Measurements from ENCODE around the gene DDIT3.

Gene DDIT3

DNA sequence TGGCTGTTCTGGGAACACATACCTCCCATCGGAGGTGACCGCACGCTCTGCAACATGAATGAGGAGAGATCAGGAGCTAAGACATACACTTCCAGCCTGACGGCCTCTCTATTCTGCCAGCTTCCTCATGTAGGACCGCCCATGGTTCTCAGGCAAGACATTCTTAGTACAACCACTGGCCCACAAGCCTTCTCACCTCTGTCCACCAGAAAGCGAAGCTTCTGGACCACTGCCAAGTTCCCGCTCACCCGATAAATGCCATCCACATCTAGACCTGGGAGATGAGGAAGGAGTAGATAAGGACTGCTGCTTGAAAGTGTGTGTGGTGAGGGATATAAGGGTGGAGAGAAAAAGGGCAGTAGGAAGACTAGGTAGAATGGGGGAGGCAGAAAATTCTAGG is 45.9 kb downstream of the DDIT3 start:
- Histone ChIP-seq H3K9me3 (ENCODE audit: low read depth, low read length) (no peaks in the 10 kb centered on the region), H3K4me3 (no peak overlapping the region), H3K9ac (ENCODE audit: insufficient read length) (no peak overlapping the region), H3K27ac (no peak overlapping the region), H3K36me3 (ENCODE audit: insufficient read depth, low read length) (no peaks in the 10 kb centered on the region)
- TF ChIP-seq FOXP2 (optimal IDR thresholded peaks at IDR 0.05; ENCODE audit: control extremely low read depth, extremely low read length, insufficient read depth) (no peak), POLR2AphosphoS5 (IDR thresholded peaks at IDR 0.05; ENCODE audit: borderline replicate concordance, low read depth, low read length) (no peak), EZH2 (IDR thresholded peaks at IDR 0.05) (no peak)
- no peak for DNase-seq (ENCODE audit: low read depth, low spot score)

DNA sequence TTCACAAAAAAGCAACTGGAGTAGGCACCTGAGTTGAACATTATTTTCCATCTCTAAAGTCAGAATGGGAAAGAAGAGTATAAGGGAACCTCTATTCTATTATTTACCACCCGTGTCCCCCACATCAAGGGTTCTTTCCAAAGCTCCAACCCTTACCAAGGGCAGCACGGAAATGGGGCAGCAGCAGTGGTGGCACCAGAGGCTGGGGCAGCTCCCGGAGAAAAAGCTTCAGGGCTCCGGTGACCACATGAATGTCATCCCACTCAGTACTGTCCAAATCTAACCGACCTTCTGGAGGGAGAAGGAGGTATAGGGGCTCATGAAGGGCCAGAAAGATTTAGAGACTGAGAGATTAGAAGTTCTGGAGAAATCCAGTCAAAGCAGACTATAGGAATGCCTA is 46.4 kb downstream of the DDIT3 start:
- TF ChIP-seq FOXP2 (optimal IDR thresholded peaks at IDR 0.05; ENCODE audit: control extremely low read depth, extremely low read length, insufficient read depth) (no peak), POLR2AphosphoS5 (IDR thresholded peaks at IDR 0.05; ENCODE audit: borderline replicate concordance, low read depth, low read length) (no peak), EZH2 (IDR thresholded peaks at IDR 0.05) (no peak)
- H3K9me3 ChIP-seq (ENCODE audit: low read depth, low read length), result no peaks in the 10 kb centered on the region
- H3K36me3 ChIP-seq (ENCODE audit: insufficient read depth, low read length), result no peaks in the 10 kb centered on the region
- no peak overlapping the region for H3K27ac ChIP-seq
- DNase-seq (ENCODE audit: low read depth, low spot score), result no peak
- H3K9ac ChIP-seq (ENCODE audit: insufficient read length), result no peak overlapping the region
- H3K4me3 ChIP-seq, result no peak overlapping the region

DNA sequence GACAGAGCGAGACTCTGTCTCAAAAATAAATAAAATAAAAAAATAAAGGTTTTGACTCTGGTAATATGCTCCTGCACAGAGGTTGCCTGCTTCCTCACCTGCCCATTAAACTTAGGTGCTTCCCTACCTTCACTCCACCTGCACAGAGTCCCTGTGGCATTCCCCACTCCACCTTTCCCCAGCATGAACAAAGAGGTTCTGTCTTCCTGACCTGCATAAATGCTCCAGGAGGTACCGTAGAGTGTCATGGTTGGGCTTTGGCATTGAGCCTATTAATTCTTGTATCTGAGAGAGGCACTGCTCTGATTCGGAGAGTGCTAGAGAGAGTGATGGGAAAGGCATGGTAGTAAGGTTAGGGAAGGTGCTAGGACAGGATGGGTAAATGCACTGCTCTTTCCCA is 46.9 kb downstream of the DDIT3 start:
- Histone ChIP-seq H3K9me3 (ENCODE audit: low read depth, low read length) (no peaks in the 10 kb centered on the region), H3K36me3 (ENCODE audit: insufficient read depth, low read length) (no peaks in the 10 kb centered on the region), H3K9ac (ENCODE audit: insufficient read length) (no peak overlapping the region), H3K4me3 (no peak overlapping the region), H3K27ac (no peak overlapping the region)
- no peak for TF ChIP-seq FOXP2 (optimal IDR thresholded peaks at IDR 0.05; ENCODE audit: control extremely low read depth, extremely low read length, insufficient read depth)
- no peak for TF ChIP-seq EZH2 (IDR thresholded peaks at IDR 0.05)
- TF ChIP-seq POLR2AphosphoS5 (IDR thresholded peaks at IDR 0.05; ENCODE audit: borderline replicate concordance, low read depth, low read length), result no peak
- no peak for DNase-seq (ENCODE audit: low read depth, low spot score)

DNA sequence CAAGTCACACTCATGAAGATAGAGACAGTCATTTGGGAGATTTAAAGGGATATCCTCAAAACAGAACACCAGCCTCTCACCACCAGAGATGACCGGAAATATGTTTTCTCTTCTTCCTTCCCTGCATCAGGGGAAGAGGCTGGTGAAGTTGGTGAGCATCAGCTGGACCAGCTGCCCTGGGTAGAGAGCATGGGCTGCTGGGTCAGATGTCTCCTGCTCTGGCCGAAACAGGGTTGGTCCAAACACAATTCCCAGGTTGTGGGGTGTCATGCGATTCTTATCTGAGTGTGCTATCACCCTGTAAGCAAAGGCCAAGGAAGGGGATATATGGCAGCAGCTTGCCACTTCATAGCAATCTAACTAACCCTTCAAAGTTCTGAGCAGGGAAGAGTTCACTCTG is 47.9 kb downstream of the DDIT3 start:
- DNase-seq (ENCODE audit: low read depth, low spot score), result no peak
- H3K4me3 ChIP-seq, result no peak overlapping the region
- H3K9ac ChIP-seq (ENCODE audit: insufficient read length), result no peak overlapping the region
- H3K27ac ChIP-seq, result no peak overlapping the region
- no peaks in the 10 kb centered on the region for H3K9me3 ChIP-seq (ENCODE audit: low read depth, low read length)
- no peak for TF ChIP-seq FOXP2 (optimal IDR thresholded peaks at IDR 0.05; ENCODE audit: control extremely low read depth, extremely low read length, insufficient read depth)
- no peak for TF ChIP-seq POLR2AphosphoS5 (IDR thresholded peaks at IDR 0.05; ENCODE audit: borderline replicate concordance, low read depth, low read length)
- no peaks in the 10 kb centered on the region for H3K36me3 ChIP-seq (ENCODE audit: insufficient read depth, low read length)

DNA sequence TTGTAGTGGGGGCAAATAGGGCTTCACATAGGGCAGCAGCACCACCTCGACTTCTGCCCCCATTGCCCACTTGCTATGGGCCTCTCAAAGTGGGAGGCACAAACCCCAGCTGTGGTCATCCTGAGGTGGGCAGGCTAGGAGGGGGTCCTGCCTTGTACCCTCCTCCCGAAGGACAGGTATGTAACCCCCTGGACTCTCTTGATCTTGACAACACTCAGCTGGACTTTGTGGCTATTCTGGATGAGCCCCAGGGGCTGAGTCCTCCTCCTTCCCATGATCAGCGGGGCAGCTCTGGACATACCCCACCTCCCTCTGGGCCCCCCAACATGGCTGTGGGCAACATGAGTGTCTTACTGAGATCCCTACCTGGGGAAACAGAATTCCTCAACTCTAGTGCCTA is 48.7 kb downstream of the DDIT3 start:
- Histone ChIP-seq H3K9me3 (ENCODE audit: low read depth, low read length) (no peaks in the 10 kb centered on the region), H3K9ac (ENCODE audit: insufficient read length) (no peak overlapping the region), H3K4me3 (no peak overlapping the region), H3K36me3 (ENCODE audit: insufficient read depth, low read length) (no peaks in the 10 kb centered on the region), H3K27ac (no peak overlapping the region)
- DNase-seq (ENCODE audit: low read depth, low spot score), result no peak
- no peak for TF ChIP-seq EZH2 (IDR thresholded peaks at IDR 0.05)
- TF ChIP-seq FOXP2 (optimal IDR thresholded peaks at IDR 0.05; ENCODE audit: control extremely low read depth, extremely low read length, insufficient read depth), result no peak
- no peak for TF ChIP-seq POLR2AphosphoS5 (IDR thresholded peaks at IDR 0.05; ENCODE audit: borderline replicate concordance, low read depth, low read length)

DNA sequence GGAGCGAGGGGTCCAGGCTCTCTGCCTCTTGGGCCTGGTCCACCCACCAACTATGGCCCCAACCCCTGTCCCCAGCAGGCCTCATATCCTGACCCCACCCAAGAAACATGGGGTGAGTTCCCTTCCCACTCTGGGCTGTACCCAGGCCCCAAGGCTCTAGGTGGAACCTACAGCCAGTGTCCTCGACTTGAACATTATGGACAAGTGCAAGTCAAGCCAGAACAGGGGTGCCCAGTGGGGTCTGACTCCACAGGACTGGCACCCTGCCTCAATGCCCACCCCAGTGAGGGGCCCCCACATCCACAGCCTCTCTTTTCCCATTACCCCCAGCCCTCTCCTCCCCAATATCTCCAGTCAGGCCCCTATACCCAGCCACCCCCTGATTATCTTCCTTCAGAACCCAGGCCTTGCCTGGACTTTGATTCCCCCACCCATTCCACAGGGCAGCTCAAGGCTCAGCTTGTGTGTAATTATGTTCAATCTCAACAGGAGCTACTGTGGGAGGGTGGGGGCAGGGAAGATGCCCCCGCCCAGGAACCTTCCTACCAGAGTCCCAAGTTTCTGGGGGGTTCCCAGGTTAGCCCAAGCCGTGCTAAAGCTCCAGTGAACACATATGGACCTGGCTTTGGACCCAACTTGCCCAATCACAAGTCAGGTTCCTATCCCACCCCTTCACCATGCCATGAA is 49.2 kb downstream of the DDIT3 start:
- DNase-seq (ENCODE audit: low read depth, low spot score), result no peak
- TF ChIP-seq FOXP2 (optimal IDR thresholded peaks at IDR 0.05; ENCODE audit: control extremely low read depth, extremely low read length, insufficient read depth), result no peak
- no peak for TF ChIP-seq EZH2 (IDR thresholded peaks at IDR 0.05)
- TF ChIP-seq POLR2AphosphoS5 (IDR thresholded peaks at IDR 0.05; ENCODE audit: borderline replicate concordance, low read depth, low read length), result no peak
- Histone ChIP-seq H3K9ac (ENCODE audit: insufficient read length) (no peak overlapping the region), H3K9me3 (ENCODE audit: low read depth, low read length) (no peaks in the 10 kb centered on the region), H3K27ac (no peak overlapping the region), H3K4me3 (no peak overlapping the region), H3K36me3 (ENCODE audit: insufficient read depth, low read length) (no peaks in the 10 kb centered on the region)

DNA sequence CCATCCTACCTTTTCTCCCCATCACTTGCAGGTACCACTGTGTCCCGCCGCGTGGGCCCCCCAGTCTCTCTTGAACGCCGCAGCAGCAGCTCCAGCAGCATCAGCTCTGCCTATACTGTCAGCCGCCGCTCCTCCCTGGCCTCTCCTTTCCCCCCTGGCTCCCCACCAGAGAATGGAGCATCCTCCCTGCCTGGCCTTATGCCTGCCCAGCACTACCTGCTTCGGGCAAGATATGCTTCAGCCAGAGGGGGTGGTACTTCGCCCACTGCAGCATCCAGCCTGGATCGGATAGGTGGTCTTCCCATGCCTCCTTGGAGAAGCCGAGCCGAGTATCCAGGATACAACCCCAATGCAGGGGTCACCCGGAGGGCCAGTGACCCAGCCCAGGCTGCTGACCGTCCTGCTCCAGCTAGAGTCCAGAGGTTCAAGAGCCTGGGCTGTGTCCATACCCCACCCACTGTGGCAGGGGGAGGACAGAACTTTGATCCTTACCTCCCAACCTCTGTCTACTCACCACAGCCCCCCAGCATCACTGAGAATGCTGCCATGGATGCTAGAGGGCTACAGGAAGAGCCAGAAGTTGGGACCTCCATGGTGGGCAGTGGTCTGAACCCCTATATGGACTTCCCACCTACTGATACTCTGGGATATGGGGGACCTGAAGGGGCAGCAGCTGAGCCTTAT is 49.9 kb downstream of the DDIT3 start:
- Histone ChIP-seq H3K9ac (ENCODE audit: insufficient read length) (no peak overlapping the region), H3K4me3 (no peak overlapping the region), H3K36me3 (ENCODE audit: insufficient read depth, low read length) (no peaks in the 10 kb centered on the region), H3K27ac (no peak overlapping the region), H3K9me3 (ENCODE audit: low read depth, low read length) (no peaks in the 10 kb centered on the region)
- no peak for DNase-seq (ENCODE audit: low read depth, low spot score)
- TF ChIP-seq POLR2AphosphoS5 (IDR thresholded peaks at IDR 0.05; ENCODE audit: borderline replicate concordance, low read depth, low read length) (no peak), EZH2 (IDR thresholded peaks at IDR 0.05) (no peak), FOXP2 (optimal IDR thresholded peaks at IDR 0.05; ENCODE audit: control extremely low read depth, extremely low read length, insufficient read depth) (no peak)

DNA sequence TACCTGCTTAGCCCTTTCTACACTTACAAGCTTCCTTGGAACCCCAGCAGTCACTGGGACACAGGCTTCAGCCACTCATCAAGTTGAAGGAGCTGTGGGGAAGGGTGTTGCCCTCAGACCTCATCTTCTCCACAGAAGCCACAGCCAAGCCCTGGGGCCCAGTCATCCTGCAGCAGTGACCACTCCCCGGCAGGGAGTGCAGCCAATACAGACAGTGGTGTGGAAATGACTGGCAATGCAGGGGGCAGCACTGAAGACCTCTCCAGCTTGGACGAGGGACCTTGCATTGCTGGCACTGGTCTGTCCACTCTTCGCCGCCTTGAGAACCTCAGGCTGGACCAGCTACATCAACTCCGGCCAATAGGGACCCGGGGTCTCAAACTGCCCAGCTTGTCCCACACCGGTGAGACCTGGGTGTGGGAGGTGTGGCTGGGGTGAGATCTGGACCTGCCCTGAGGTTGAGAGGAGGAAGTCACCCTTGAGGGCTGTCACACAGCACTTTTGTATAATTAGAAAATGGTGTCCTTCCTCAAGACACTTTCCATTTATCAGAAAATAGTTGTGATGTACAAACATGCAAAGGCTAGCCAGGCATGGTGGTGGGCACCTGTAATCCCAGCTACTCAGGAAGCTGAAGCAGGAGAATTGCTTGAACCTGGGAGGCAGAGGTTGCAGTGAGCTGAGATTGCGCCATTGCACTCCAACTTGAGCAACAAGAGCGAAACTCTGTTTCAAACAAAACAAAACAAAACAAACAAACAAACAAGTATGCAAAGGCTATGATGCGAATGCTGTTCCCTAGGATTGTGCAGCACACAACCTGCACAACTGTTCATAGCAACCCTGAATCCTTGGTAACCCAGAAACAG is 50.8 kb downstream of the DDIT3 start:
- DNase-seq (ENCODE audit: low read depth, low spot score), result no peak
- Histone ChIP-seq H3K9me3 (ENCODE audit: low read depth, low read length) (no peaks in the 10 kb centered on the region), H3K36me3 (ENCODE audit: insufficient read depth, low read length) (no peaks in the 10 kb centered on the region), H3K9ac (ENCODE audit: insufficient read length) (no peak overlapping the region), H3K4me3 (no peak overlapping the region), H3K27ac (no peak overlapping the region)
- no peak for TF ChIP-seq POLR2AphosphoS5 (IDR thresholded peaks at IDR 0.05; ENCODE audit: borderline replicate concordance, low read depth, low read length)
- TF ChIP-seq EZH2 (IDR thresholded peaks at IDR 0.05), result no peak
- TF ChIP-seq FOXP2 (optimal IDR thresholded peaks at IDR 0.05; ENCODE audit: control extremely low read depth, extremely low read length, insufficient read depth), result no peak
